GM18873 (cell line): ENCODE results near the gene COLQ.
"Not testable (repeated sequence)": the region's sequence is repeated elsewhere in the genome, so short reads cannot be mapped to it uniquely, and the experiment has no call there.

Experiments
- ATAC-seq: cut with Tn5 transposase; IDR thresholded peaks from one replicate; pipeline ENCODE4 v1.9.1; 2021; ENCODE audit warnings: mild to moderate bottlenecking, moderate library complexity, moderate number of reproducible peaks; ENCODE audit not compliant: unreplicated experiment, low FRiP score

The COLQ gene

DNA sequence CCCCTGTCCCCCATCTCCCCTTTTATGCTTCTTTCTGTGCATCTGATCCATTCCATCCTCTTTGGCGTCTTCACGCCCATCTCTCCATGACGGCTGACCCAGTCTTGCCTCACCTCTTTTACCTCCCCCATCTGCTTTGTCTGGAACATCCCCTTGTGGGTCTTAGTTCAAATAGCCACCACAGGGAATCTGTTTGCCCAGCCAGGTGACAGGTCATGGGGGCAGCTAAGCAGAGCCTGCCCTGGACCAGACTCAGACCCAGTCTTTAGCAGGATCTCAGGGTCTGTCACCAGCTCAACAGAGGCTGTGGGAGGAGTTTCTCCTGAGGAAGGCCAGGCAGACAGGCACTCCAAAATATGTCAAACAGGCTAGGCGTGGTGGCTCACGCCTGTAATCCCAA lies 28.1 kb downstream of the COLQ start:
- ATAC-seq = no peak

DNA sequence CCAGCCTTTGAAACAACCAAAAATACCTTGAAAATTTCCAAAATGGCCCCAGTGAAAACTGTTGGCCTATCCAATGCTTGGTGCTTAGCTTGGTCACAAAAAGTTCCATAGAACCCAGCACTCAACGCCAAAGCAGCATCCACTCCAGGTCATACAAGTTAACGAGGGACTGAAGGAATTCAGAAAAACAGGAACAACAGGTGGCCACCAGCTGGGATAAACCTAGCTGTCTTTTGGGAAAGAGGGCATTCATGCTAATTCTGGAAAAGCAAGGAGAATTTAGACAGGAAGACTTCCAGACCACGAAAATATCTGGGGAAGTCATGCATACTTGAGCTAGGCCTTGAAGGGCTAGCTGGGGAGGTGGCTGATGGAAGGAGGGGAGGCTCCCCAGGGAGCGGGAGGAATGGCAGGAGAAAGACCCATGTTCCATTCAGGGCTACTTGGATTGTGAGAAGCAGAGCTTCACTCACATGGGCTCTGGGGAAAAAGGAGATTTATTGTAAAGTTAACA lies 28.6 kb downstream of the COLQ start:
- no peak for ATAC-seq

DNA sequence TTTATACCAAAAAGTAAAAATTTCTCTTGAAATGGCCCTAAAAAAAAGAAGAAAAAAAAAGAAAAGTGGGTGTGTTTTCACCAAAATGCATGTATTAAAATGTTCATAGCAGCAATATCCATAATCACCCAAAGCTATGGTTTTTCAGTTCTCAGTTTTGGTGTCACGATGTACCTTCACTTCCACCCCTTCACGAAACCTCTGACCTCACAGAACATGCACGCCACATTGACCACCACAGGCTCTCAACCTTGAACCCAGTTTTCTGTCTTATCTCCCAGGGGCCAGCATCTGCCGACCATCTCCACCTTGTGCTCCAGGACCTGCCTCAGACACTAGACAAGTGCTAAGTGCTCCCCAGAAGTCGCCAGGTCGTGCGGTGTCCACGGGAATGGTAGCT lies 30.4 kb downstream of the COLQ start:
- ATAC-seq = no peak

DNA sequence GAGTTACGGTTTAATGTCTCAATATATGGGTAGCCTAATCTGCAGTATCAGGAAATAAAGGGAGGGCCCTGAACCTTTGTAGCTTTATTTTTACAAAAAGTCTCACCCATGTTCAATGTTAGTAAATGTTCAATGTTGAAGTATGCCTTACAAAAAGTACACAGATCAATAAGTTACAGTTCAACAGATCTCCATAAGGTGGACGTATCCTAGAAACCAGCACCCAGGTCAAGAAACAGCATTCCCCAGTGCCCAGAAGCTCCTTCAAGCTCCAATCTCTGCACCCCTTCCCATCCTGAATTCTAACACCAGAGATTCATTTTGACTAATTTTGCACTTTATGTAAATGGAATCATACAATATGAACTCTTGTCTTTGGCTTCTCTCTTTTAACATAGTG lies 31.3 kb downstream of the COLQ start:
- no peak for ATAC-seq

DNA sequence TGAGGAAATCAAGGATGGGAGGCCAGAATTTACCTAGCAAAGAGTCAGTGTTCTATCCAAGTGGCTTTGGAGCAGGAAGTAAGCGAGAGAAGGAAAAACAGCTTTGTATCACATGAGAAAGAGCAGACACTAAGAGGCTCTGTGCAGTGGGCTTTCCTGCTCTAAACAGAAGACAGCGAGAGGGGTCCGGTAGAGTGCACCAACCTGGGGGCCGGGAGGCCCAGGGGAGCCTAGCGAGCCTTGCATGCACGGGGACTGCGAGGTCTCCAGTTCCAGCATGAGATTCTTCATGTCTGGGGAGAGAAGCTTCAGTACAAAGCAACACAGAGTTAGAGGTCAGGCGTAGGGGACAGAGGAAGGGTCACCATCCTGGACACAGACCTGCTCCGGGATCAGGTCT lies 33.5 kb downstream of the COLQ start:
- no peak for ATAC-seq

DNA sequence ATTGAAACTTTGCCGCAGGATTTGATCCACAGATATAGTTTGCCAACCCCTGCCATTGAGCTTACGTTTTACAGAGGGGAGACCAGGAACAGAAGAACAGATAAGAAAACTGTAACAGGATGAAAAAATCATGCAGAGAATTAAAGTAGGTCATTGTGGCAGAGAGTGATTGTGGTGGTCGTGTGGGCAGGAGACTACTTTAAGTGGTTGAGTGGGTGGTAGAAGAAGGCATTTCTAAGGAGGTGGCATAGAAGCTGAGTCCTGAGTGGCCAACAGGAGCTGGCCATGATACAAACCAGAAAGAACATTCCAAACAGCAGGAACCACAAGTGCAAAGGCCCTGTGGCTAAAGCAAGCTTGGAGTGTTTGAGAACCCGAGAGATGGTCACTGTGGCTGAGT lies 34.5 kb downstream of the COLQ start:
- no peak for ATAC-seq

DNA sequence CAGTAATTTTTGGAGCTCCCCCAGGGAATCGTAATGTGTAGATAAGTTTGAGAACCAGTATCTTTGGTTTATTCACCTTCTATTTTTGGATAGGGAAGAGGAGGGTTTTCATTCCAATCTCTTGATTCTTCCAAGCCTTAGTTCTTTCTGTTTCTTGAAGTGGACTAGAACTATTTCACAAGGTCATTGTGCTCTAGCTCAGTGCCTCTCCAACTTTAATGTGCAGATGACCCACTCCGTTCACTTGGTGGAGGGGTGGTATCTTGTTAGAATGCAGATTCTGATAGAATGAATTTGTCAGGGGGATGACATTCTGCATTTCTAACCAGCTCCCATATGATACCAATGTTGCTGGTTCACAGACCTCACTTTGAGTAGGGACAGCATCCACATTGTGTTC lies 35.5 kb downstream of the COLQ start:
- ATAC-seq = no peak

DNA sequence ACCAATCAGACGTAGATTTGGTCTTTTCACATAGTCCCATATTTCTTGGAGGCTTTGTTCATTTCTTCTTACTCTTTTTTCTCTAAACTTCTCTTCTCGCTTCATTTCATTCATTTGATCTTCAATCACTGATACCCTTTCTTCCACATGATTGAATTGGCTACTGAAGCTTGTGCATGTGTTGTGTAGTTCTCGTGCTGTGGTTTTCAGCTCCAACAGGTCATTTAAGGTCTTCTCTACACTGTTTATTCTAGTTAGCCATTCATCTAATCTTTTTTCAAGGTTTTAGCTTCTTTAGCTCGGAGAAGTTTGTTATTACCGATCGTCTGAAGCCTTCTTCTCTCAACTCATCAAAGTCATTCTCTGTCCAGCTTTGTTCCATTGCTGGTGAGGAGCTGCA lies 37.0 kb downstream of the COLQ start:
- ATAC-seq = not testable (repeated sequence)

DNA sequence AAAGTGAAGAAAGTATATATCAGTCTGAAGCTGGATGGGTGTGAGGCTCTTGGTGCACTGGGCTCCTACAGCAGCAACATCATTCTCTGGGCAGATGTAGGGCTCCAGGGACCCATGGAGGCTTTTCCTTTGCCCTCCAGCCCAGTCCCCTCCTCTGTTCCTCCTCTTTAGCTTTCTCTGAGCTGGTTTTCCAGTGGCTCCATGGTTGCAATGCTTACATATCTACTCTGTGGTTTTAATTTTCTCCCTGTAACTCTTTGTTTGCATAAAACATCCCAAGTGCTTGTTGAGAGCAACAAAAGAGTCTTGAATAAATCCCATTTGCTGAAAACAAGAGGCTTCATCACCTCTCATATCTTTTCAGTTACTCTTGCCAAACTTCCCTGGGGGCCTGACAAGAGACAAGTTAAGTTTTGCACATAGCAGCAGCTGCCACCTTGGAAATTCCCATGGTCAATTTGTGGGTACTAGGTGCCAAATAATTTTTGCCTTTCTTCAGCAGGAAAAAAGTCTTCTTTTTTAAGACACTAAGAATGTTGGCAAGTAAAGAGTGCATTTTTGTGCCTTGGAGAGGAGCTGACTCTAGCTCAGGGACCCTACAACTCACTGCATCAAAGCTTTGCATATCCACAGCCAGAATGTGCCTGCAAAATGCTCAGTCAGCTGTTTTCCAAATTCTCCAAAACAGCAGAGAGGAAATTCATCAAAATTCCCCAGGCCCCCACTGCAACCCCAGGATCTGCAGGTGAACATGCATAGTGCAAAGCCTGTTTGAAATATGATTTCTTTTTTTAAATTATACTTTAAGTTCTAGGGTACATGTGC lies 41.9 kb downstream of the COLQ start:
- no peak for ATAC-seq

DNA sequence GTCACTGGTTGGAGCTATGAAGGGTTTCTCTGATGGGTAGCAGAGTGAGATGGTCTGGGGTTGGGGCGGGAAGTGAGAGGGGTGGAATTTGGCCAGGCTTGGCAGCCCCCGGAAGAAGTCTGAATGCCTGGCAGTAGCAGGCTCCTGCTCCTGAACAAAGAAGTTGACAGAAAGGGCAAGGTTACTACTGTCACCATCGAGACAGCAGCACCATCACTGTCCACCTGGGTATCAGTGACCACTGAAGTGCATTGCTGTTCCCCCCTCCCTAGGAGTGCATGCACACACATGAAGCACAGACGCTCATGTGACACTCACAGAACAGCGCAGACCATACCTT lies 42.9 kb downstream of the COLQ start:
- ATAC-seq = no peak

DNA sequence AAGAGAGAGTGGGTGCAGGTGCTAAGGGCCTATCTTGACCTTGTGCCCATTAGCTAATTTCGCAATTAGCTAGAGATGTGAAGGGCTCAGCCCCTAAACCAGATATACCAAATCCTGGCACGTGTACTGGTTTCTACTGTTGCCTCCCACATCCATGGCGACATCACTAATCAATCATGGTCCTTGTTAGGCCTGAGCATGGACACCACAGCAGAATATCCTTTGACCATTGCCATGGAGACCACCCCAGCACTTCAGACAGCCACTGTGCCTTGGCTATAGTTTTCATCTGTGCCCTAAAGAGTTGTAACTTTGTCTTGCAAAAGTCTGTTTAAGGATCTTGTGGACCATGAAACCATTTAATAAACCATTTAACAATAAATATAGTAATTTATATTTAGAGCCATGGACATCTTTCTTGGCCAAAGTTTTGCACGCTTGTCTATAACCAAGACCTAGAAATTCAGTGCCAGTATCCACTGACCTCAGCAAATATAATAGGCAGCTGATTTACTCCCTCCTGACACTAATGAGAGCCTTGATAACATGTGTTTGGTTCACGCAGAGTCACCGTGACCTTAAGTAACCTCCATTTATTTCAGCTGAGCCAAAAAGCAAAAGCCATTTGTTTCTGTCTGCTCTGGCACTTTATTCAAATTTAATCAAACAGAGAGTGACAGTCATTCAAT lies 43.4 kb downstream of the COLQ start:
- no peak for ATAC-seq

DNA sequence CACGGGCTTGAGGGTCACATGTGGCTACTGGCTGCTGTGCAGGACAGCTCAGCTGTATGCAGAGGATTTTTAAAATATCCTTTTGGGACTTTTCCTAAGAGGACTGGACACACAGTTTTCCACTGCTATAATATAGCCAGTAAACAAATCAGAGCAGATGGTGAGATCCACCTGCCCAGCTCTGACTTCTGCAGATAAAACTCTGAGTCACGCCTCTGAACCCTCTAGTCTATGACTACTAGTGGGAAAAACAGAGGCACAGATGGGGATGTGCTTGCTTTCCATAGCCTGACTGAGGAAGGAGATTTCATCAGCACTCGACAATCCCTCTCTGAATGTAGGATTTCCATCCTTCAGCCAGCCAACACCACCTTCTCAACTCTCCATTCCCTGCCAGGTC lies 45.1 kb downstream of the COLQ start:
- no peak for ATAC-seq

DNA sequence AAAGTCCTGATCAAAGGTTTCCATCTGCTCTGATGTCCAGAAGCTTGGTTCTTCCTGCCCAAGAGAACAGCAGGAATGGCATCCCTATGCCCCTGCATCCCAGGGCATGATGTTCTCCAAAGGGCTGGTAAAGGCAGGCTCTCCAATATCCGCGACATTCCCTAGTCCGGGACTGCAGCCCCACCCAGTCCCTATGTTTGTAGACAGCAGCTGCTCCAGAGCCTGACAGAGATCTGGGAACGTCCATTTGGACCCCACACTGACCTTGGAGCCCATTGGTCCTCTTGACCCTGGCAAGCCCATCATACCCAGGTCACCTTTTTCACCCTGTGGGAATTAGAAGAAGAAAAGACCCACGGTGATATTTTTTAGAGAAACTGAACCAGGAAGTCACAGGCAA lies 46.3 kb downstream of the COLQ start:
- no peak for ATAC-seq

DNA sequence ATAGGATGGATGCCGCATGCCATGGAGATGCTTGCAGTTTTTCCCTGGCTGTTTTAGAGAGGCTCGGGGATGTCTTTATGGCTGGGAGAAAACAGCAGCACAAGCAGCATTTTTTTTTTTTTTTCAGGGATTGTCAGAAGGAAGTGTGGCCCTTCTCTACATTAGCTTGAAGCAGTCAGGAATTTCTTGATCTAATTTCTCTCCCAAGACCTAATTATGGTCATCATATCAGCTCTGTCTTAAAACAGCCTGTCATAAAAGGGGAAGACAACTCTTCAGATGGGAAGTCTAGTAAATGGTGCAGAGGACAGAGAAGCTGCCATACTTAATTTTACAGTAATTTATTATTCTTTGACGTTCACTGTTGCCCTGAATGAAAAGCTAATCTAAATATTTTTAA lies 49.6 kb downstream of the COLQ start:
- no peak for ATAC-seq

DNA sequence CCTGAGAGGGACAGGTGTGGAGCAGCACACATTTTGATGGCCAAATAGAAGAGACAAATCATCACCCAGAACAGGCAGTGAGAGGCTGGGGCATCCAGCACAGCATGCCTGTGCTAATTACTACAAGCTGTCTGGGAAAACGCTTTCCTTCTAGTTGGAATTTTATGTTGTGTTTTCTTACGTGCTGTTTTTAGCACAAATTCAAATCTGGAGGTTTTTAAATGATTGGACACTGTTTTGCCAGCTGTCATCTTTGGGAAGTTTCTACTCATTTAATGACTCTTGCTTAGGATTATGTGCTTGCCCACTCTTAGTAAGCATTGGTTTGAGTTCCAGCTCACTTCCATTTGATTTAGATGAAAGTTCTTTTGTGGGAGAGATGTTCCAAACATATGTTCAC lies 50.7 kb downstream of the COLQ start:
- ATAC-seq = no peak

DNA sequence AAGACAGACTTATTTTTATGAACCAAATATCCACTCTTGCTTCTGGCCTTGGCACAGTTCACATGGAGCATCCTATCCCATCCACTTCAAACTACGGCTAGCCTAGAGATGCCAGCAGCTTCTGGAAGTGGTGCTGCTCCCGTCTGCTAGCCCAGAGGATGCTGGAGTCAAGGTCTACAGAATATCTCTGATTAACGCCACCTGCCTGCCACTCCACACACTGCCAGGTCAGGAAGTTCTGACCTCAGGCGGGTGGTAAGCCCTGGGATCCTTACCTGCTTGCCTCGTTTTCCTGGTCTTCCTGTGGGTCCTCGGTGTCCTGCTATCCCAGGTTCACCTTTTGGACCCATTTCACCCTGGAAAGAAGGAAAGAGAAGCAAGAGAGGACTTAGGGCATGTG lies 51.2 kb downstream of the COLQ start:
- no peak for ATAC-seq

DNA sequence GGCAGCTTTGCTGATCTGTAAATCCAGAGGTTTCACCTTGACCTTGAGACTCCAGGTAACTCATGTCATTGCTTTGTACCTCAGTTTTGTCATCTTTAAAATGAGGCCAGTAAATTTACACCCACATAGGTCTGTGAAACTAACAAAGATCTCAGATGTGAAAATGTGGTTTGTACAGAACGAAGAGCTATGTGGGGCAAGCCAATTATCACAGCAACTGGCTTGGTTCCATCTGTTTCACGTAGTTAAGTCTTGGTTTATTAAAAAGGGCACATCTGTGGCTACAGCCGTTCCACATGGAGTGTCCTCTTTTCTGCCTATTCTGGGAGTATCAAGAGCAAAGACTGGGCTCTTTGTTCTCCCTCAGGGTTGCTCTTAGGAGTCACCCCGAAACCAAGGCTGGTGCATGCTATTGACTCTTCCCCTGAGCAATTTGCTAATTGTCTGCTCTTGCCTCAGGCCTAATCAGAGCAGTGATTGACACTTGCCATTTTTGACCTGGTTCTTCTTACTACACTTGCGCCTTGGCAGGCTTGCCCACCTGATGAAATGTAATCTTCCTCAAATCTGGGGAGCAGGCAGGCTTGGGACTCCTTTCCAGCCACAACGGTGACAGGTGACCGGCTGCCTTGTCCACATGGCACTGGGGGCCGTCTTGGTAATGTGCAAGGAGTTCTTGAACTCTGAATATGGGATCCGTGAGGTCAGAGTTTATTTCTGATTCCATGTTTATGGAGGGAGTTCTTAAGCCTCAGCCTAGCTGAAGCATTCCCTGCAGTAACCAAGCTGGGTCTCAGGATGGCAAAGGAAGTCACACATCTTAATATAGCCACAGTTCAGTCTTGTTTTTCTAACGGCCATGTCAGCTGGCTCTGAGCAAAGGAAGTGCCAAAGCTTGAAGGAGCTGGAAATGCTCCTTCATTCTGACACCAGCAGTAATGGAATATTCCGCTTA lies 54.0 kb downstream of the COLQ start:
- no peak for ATAC-seq

DNA sequence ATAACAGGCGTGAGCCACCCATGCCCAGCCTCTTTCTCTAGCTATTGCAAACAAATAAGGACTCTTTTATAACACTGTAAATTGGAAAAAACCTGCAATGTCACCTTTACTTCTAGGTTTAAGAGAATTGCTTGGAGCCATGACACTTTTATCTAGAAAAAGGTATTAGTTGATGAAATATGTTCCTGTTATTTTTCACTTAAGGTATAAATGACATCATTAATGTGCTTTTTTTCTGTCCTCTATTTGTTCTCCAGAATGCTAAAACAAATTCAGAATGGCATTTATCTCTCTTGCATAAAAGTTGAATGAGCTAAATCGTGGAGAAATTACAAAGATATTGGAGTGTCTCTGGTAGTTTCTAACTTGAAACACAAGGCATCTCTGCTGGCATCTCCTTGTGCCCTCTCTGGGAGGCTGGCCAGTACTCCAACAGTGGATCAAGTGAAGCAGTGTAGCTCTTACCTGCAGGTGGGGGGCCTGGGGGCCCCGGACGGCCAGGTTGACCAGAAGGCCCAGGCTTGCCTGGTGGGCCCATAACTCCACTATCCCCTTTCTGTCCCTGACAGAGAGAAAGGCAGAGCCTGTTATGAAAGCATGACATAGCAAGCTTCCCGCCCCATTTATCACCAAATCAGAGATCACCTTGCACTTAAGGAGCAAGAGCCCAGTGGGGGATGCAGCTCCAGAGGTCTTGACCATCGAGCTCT lies 55.5 kb downstream of the COLQ start:
- no peak for ATAC-seq

DNA sequence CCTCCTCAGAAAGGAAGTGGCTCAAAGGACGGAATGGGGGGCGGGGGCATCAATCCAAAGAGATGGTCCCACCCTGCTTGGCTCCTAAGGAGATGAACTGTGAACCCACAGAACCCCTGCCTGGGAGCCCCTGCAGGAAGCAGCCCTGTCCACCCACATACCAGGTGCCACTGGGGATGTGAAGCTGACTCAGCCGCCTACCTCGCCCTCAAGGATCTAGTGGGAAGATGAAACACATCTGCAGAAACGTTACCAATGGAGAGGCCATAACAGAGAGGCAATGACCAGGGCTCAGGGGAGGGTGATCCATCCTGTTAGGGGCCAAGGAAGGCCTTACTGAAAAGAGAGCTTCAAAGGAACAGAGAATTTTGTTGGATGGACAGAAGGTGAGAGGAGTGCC lies 59.1 kb downstream of the COLQ start:
- ATAC-seq = no peak

DNA sequence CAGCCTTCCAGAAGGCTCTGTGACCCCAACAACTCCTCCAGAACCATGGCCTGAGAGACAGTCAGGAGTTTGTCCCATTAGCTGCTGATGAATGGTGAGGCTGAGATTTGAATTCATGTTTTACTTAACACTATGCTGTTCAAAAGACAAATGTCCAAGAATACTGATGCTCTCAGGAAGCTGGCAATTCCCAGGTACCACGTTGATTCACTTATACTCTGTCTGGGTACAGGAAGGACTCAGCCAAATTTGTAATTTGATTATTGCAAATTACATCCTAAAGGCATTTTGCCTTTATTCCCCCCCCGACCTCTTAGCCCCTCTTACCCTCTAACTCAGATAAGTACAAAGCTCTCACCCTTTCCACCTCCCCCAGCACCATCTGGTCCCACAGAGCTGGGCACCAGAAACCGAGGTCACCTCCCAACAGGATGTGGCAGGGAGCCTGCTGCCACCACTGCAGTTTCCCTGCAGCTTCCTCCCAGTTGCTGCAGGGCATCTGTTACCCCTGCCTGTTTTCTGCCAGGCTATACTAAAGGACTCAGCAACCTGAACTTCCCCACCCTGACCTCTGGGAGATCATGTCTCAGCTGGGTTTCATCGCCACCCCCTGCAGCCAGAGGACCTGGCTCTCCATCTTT lies 60.5 kb downstream of the COLQ start:
- ATAC-seq = no peak
